AML-193 (cell line): ENCODE measurements around the gene KLHL30.

Experiments used
- DNase-seq, 2 experiments: peaks; one replicate each; lab custom pipeline; 2025; lab: John Stamatoyannopoulos, UW

KLHL30 gene

GRCh38 chr2:238132463-238133450 lies 5.7 kb upstream of the KLHL30 start:
- no peak for DNase-seq

- no peak for DNase-seq
These were observed 4.7 kb upstream of the KLHL30 start for GRCh38 chr2:238133499-238134392.

- DNase-seq = no peak
These were observed 4.1 kb upstream of the KLHL30 start for GRCh38 chr2:238134393-238134785.

GRCh38 chr2:238135601-238136150 lies 2.8 kb upstream of the KLHL30 start:
- DNase-seq = no peak

- DNase-seq = peak; percentile 55 to 61
These were observed 1.5 kb upstream of the KLHL30 start for GRCh38 chr2:238136820-238137537.

GRCh38 chr2:238137885-238138284 lies 583 bp upstream of the KLHL30 start:
- DNase-seq = no peak

- DNase-seq = no peak
These were observed 950 bp downstream of the KLHL30 start for GRCh38 chr2:238139196-238140039.

GRCh38 chr2:238140040-238140439 lies 1.6 kb downstream of the KLHL30 start:
- no peak for DNase-seq

GRCh38 chr2:238140721-238141540 lies 2.5 kb downstream of the KLHL30 start:
- DNase-seq = no peak

- peak; percentile 52 to 56 for DNase-seq
These were observed 3.3 kb downstream of the KLHL30 start for GRCh38 chr2:238141541-238142318.

GRCh38 chr2:238142382-238143205 lies 4.1 kb downstream of the KLHL30 start:
- DNase-seq = no peak

- no peak for DNase-seq
These were observed 4.9 kb downstream of the KLHL30 start for GRCh38 chr2:238143239-238143951.

GRCh38 chr2:238144262-238144661 lies 5.8 kb downstream of the KLHL30 start:
- DNase-seq = no peak

- no peak for DNase-seq
These were observed 6.6 kb downstream of the KLHL30 start for GRCh38 chr2:238145046-238145445.

- no peak for DNase-seq
These were observed 7.4 kb downstream of the KLHL30 start for GRCh38 chr2:238145851-238146250.

- DNase-seq = no peak
These were observed 8.5 kb downstream of the KLHL30 start for GRCh38 chr2:238146884-238147544.

- DNase-seq = no peak
These were observed 10.5 kb downstream of the KLHL30 start for GRCh38 chr2:238148981-238149380.
